Gastrocnemius medialis (tissue), 4 donors: ENCODE data around the gene ALDH1A2. TPM values are rescaled to one million over a fixed set of nuclear protein-coding genes. Genes with fewer than 3 reads are reported as not detected.
A peak's percentile ranks its signal among the peaks of the same experiment; 100 is the strongest.
"Not testable (repeated sequence)": the region's sequence is repeated elsewhere in the genome, so short reads cannot be mapped to it uniquely, and the experiment has no call there.

Experiments
- ATAC-seq, 2 donors: fragments of 150-250 bp; one replicate each; pipeline ENCODE4 v1.9.1; 2016
- DNase-seq, 2 donors: peaks; one replicate each; pipeline ENCODE4 v3.0.0-alpha.2; 2019
- H3K27ac ChIP-seq, 4 donors: fragments of 200-600 bp; sonication (generic); 1 replicate in 1 of 4; 2 replicates in 3 of 4; pipeline ENCODE4 v1.5.1; 2016 to 2018; ENCODE audit warnings: mild to moderate bottlenecking in 2 of 4, moderate library complexity in 1 of 4
- H3K27me3 ChIP-seq, 3 donors: fragments of 200-600 bp; sonication (generic) in 2 of 3; 1 replicate in 1 of 3; 2 replicates in 2 of 3; pipeline versions ENCODE4 v1.5.1 to v1.6.0; 2016 to 2019; ENCODE audit warnings: mild to moderate bottlenecking in 1 of 3, moderate library complexity in 1 of 3
- H3K36me3 ChIP-seq, 2 donors: fragments of 200-600 bp; sonication (generic) in 1 of 2; one replicate each; pipeline ENCODE4 v1.5.1; 2017 to 2018
- H3K4me1 ChIP-seq, 2 donors: fragments of 200-600 bp; sonication (generic) in 1 of 2; one replicate each; pipeline ENCODE4 v1.5.1; 2016 to 2017; ENCODE audit warnings: mild to moderate bottlenecking in 2 of 2
- H3K4me3 ChIP-seq, 4 donors: fragments of 200-600 bp; sonication (generic) in 3 of 4; 1 replicate in 1 of 4; 2 replicates in 3 of 4; pipeline ENCODE4 v1.5.1; 2016 to 2019; ENCODE audit warnings: mild to moderate bottlenecking in 2 of 4
- H3K9me3 ChIP-seq, 3 donors: fragments of 200-600 bp; sonication (generic) in 2 of 3; 1 replicate in 1 of 3; 2 replicates in 2 of 3; pipeline ENCODE4 v1.5.1; 2016 to 2019
- CTCF ChIP-seq, 5 experiments: fragments of 450-650 bp in 3 of 5; fragments of 200-600 bp in 2 of 5; sonication (generic) in 2 of 5; IDR thresholded peaks in 4 of 5; conservative IDR thresholded peaks in 1 of 5; 1 replicate in 4 of 5; 2 replicates in 1 of 5; pipeline ENCODE4 v1.5.1; 2016 to 2019; ENCODE audit warnings: antibody characterized with exemption in 5 of 5, mild to moderate bottlenecking in 3 of 5, moderate library complexity in 3 of 5
- POLR2A ChIP-seq, 2 donors: fragments of 450-650 bp; IDR thresholded peaks; one replicate each; pipeline ENCODE4 v1.6.1; 2017; ENCODE audit warnings: antibody characterized with exemption in 2 of 2, mild to moderate bottlenecking in 2 of 2, moderate library complexity in 2 of 2
- in situ Hi-C, 4 donors: fragments of 200-750 bp; cut with MboI; loops; one replicate each; pipeline versions ENCODE4 v1.15.0 to v1.8.0; 2017; ENCODE audit warnings: low sequenced_read_pairs in 4 of 4
- intact Hi-C: fragments of 100-400 bp; cut with DNase I; formaldehyde crosslinking; loops from one replicate; pipeline ENCODE4 v1.15.1; 2023; ENCODE audit warnings: low total_unique reads
- total RNA-seq, 4 donors: library from RNA; depleted of rRNA; stranded (reverse); fragments of >200 nt; gene quantifications; one replicate each; pipeline versions ENCODE4 v1.1.0 to v1.2.3, GENCODE V29; 2016

Gene ALDH1A2
- total RNA-seq, result 10 to 100 TPM in 1 of 4 donors, 1 to 10 TPM in 3; 3.5 to 26.7 (median 5.8) TPM

DNA sequence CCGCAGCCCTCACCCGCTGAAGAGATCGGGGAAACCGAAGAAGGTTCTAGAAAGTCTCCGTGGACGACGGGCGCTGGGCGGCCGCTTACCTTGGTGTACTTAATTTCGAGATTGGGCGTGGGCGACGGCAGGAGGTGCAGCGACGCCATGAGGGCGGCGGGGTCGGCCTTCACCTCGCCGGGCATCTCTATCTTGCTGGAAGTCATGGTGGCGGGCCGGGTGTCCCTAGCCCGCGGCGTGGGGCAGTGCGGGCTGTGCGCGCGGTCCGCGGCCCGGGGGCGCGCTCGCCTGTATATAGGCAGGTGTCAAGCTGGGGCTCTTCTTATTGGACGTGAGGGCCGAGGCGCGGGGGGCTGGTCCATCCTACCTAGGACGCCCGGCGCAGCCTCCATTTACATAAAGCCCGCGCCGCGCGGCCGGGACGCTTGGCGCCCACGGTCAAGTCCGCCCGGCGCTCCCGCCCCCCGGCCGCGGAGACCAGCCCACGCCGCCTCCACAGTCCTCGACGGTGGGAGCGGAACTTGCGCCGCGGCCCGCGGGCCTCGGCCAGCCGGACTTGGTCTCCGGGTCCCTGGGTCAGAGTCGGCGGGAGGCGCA lies at the start of gene ALDH1A2:
Gene ALDH1A2, minus strand, starts transcription at position 267 of the 597 bp plus-strand sequence. Its CDS starts 61 bp downstream, at position 206.
- in situ Hi-C loops, result loop anchor here in 3 of 4 donors (5.0 to 25.0 kb wide), 5 partner anchors 201 to 503 kb away; no protein-coding TSS in a partner anchor
- TF ChIP-seq CTCF (IDR thresholded peaks at IDR 0.05 in 4 of 5, conservative IDR thresholded peaks at IDR 0.05 in 1 of 5) (no peak), POLR2A (IDR thresholded peaks at IDR 0.05) (peak; percentile 5 to 47)
- H3K4me3 ChIP-seq, result peak within 1 kb of the TSS; percentile 54 to 62 (median 55)
- ATAC-seq, result peak; percentile 15 to 37
- H3K9me3 ChIP-seq, result no peaks in the 10 kb centered on the region
- peaks cover 36 to 52% (median 41%) of the 10 kb centered on the region in 3 donors for H3K27me3 ChIP-seq
- peak; percentile 4 to 13 for DNase-seq
- H3K4me1 ChIP-seq, result peaks cover 0 to 7% of the 10 kb centered on the region in 2 donors
- H3K27ac ChIP-seq, result peak within 1 kb of the TSS; percentile 49 to 60 (median 50)
- intact Hi-C loops, result loop anchor here (5.0 to 10.0 kb wide), 2 partner anchors 203 to 511 kb away; no protein-coding TSS in a partner anchor
- H3K36me3 ChIP-seq, result no peaks in the 10 kb centered on the region

GRCh38 chr15:58114812-58115211 lies 49.3 kb upstream of the ALDH1A2 start:
- Histone ChIP-seq H3K27ac (no peak overlapping the region), H3K27me3 (peaks cover 0 to 2% (median 0%) of the 10 kb centered on the region in 3 donors), H3K9me3 (no peaks in the 10 kb centered on the region), H3K4me3 (no peak overlapping the region), H3K4me1 (no peaks in the 10 kb centered on the region), H3K36me3 (no peaks in the 10 kb centered on the region)
- TF ChIP-seq CTCF (IDR thresholded peaks at IDR 0.05 in 4 of 5, conservative IDR thresholded peaks at IDR 0.05 in 1 of 5) (no peak), POLR2A (IDR thresholded peaks at IDR 0.05) (no peak)
- DNase-seq, result no peak
- ATAC-seq, result no peak
- in situ Hi-C loops, result no loop called here
- intact Hi-C loops, result no loop called here

DNA sequence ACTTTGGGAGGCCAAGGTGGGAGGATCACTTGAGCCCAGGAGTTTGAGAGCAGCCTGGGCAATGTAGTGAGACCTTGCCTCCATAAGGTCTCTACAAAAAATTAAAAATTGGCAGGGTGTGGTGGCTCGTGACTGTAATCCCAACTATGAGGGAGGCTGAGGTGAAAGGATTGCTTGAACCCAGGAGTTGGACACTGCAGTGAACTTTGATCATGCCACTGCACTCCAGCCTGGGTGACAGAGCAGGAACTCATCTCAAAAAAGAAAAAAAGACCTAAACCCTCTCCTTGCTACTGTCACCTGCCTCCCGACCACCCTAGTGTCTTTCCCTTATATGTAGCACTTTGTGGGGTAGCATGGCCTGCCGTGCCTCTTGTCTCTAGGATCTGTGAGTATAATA lies 48.9 kb upstream of the ALDH1A2 start:
- ATAC-seq, result no peak
- H3K4me1 ChIP-seq, result no peaks in the 10 kb centered on the region
- DNase-seq, result no peak
- no peaks in the 10 kb centered on the region for H3K36me3 ChIP-seq
- peaks cover 0 to 2% (median 0%) of the 10 kb centered on the region in 3 donors for H3K27me3 ChIP-seq
- H3K9me3 ChIP-seq, result no peaks in the 10 kb centered on the region
- no peak for TF ChIP-seq CTCF (IDR thresholded peaks at IDR 0.05 in 4 of 5, conservative IDR thresholded peaks at IDR 0.05 in 1 of 5)
- no peak for TF ChIP-seq POLR2A (IDR thresholded peaks at IDR 0.05)
- H3K4me3 ChIP-seq, result no peak overlapping the region
- in situ Hi-C loops, result no loop called here
- H3K27ac ChIP-seq, result no peak overlapping the region
- intact Hi-C loops, result no loop called here

DNA sequence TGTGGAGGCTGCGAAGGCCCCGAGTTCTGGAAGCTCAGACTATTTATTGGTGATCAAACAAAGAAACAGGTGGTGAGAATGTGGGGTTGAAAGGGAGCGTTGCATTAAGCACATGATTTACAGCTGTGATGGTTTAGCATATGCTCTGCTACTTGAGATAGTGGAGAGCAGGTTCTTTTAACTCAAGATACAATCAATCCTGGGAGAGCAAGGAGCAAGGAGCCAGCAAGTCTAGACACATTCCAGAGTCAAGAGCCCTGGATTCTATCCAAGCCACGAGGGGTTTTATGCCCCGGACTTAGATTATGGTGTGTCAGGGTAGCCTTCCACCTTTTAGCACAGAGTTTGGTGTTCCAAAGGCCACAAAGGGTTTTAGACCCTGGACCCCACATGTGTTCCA lies 47.8 kb upstream of the ALDH1A2 start:
- H3K36me3 ChIP-seq, H3K27ac ChIP-seq, H3K4me3 ChIP-seq, in situ Hi-C loops, intact Hi-C loops, H3K4me1 ChIP-seq, H3K27me3 ChIP-seq, DNase-seq, H3K9me3 ChIP-seq, ATAC-seq: not testable (repeated sequence)

DNA sequence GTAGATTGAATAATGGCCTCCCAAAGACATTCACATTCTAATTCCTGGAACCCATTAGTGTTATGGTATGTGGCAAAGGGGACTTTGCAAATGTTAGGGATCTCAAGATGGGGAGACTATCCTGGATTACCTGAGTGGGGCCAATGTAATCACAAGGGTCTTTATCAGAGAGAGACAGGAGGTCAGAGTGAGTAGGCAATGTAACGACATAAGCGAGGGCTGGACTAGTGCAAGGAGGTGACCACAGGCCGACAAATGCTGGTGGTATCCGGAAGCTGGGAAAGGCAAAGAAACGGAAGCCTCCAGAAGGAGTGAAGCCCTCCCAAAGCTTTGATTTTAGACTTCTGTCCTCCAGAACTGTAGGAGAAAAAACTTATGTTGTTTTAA lies 46.2 kb upstream of the ALDH1A2 start:
- no peaks in the 10 kb centered on the region for H3K9me3 ChIP-seq
- H3K27me3 ChIP-seq, result peaks cover 0 to 6% (median 0%) of the 10 kb centered on the region in 3 donors
- no peak overlapping the region for H3K27ac ChIP-seq
- DNase-seq (no peak), ATAC-seq (no peak)
- H3K36me3 ChIP-seq, result no peaks in the 10 kb centered on the region
- no peak overlapping the region for H3K4me3 ChIP-seq
- in situ Hi-C loops, result no loop called here
- TF ChIP-seq POLR2A (IDR thresholded peaks at IDR 0.05) (no peak), CTCF (IDR thresholded peaks at IDR 0.05 in 4 of 5, conservative IDR thresholded peaks at IDR 0.05 in 1 of 5) (no peak)
- H3K4me1 ChIP-seq, result no peaks in the 10 kb centered on the region
- intact Hi-C loops, result no loop called here
